Liver (tissue), 9 donors: Measurements from ENCODE around the gene HNRNPA1. TPM values are rescaled to one million over a fixed set of nuclear protein-coding genes. Genes with fewer than 3 reads are reported as not detected.

ENCODE experiments used
- DNase-seq: peaks from one replicate; pipeline ENCODE4 v3.0.0-alpha.2; 2017; ENCODE audit warnings: low spot score
- H3K27ac ChIP-seq, 2 donors: one replicate each; pipeline ENCODE4 v1.7.0; 2013; ENCODE audit warnings: inconsistent platforms in 2 of 2, low read length in 2 of 2, control low read depth in 1 of 2, low read depth in 1 of 2, mild to moderate bottlenecking in 1 of 2
- H3K27me3 ChIP-seq, 4 donors: one replicate each; pipeline versions ENCODE4 v1.6.1 to v1.7.0; 2013; ENCODE audit warnings: low read length in 3 of 4, inconsistent platforms in 1 of 4, mild to moderate bottlenecking in 1 of 4, moderate library complexity in 1 of 4; ENCODE audit not compliant: control insufficient read depth in 4 of 4, insufficient read depth in 4 of 4
- H3K36me3 ChIP-seq, 4 donors: one replicate each; pipeline versions ENCODE4 v1.6.1 to v1.7.0; 2013; ENCODE audit warnings: low read length in 3 of 4, mild to moderate bottlenecking in 3 of 4, low read depth in 1 of 4, moderate library complexity in 1 of 4; ENCODE audit not compliant: control insufficient read depth in 4 of 4, insufficient read depth in 3 of 4
- H3K4me1 ChIP-seq, 4 donors: one replicate each; pipeline versions ENCODE4 v1.6.1 to v1.7.0; 2013; ENCODE audit warnings: low read length in 3 of 4, mild to moderate bottlenecking in 3 of 4, moderate library complexity in 1 of 4; ENCODE audit not compliant: control insufficient read depth in 4 of 4, insufficient read depth in 4 of 4
- H3K4me3 ChIP-seq, 3 donors: one replicate each; pipeline versions ENCODE4 v1.6.1 to v1.7.0; 2013; ENCODE audit warnings: low read length in 3 of 3, control low read depth in 1 of 3, low read depth in 1 of 3, mild to moderate bottlenecking in 1 of 3
- H3K9ac ChIP-seq, 2 donors: one replicate each; pipeline ENCODE4 v1.7.0; 2013; ENCODE audit warnings: low read length in 2 of 2, mild to moderate bottlenecking in 2 of 2, moderate library complexity in 2 of 2, control low read depth in 1 of 2, low read depth in 1 of 2
- H3K9me3 ChIP-seq, 4 donors: one replicate each; pipeline versions ENCODE4 v1.6.1 to v1.7.0; 2013; ENCODE audit warnings: low read length in 3 of 4; ENCODE audit not compliant: control insufficient read depth in 4 of 4
- ATF3 ChIP-seq: IDR thresholded peaks from 2 replicates; pipeline ENCODE4 v1.6.1; 2016; ENCODE audit warnings: antibody characterized with exemption
- CTCF ChIP-seq: fragments of 150-350 bp; IDR thresholded peaks from 2 replicates; pipeline ENCODE4 v1.5.1; 2017; ENCODE audit warnings: improper control_type of control experiment, low read depth, low read length; ENCODE audit not compliant: missing input control
- EGR1 ChIP-seq, 2 donors: IDR thresholded peaks; 2 replicates each; pipeline ENCODE4 v1.6.1; 2016 to 2018; ENCODE audit warnings: antibody characterized with exemption in 2 of 2, low read depth in 2 of 2
- FOXA1 ChIP-seq: IDR thresholded peaks from 2 replicates; pipeline ENCODE4 v1.6.1; 2016; ENCODE audit warnings: antibody characterized with exemption
- FOXA2 ChIP-seq: IDR thresholded peaks from 2 replicates; pipeline ENCODE4 v1.6.1; 2016; ENCODE audit warnings: antibody characterized with exemption
- GABPA ChIP-seq, 2 donors: IDR thresholded peaks in 1 of 2; conservative IDR thresholded peaks in 1 of 2; 2 replicates each; pipeline ENCODE4 v1.6.1; 2016; ENCODE audit warnings: antibody characterized with exemption in 2 of 2, mild to moderate bottlenecking in 1 of 2, moderate library complexity in 1 of 2
- HNF4A ChIP-seq, 2 donors: conservative IDR thresholded peaks; 2 replicates each; pipeline ENCODE4 v1.6.1; 2016; ENCODE audit warnings: antibody characterized with exemption in 2 of 2, mild to moderate bottlenecking in 2 of 2
- HNF4G ChIP-seq: IDR thresholded peaks from 2 replicates; pipeline ENCODE4 v1.6.1; 2016; ENCODE audit warnings: antibody characterized with exemption
- JUND ChIP-seq, 2 donors: IDR thresholded peaks; 2 replicates each; pipeline ENCODE4 v1.6.1; 2016; ENCODE audit warnings: antibody characterized with exemption in 2 of 2
- MAX ChIP-seq: IDR thresholded peaks from 2 replicates; pipeline ENCODE4 v1.6.1; 2016; ENCODE audit warnings: antibody characterized with exemption
- NR2F2 ChIP-seq: IDR thresholded peaks from 2 replicates; pipeline ENCODE4 v1.6.1; 2016; ENCODE audit warnings: antibody characterized with exemption
- RAD21 ChIP-seq, 2 donors: IDR thresholded peaks; 2 replicates each; pipeline ENCODE4 v1.6.1; 2016; ENCODE audit warnings: antibody characterized with exemption in 2 of 2, mild to moderate bottlenecking in 2 of 2
- REST ChIP-seq: IDR thresholded peaks from 2 replicates; pipeline ENCODE4 v1.6.1; 2016; ENCODE audit warnings: antibody characterized with exemption, mild to moderate bottlenecking
- RXRA ChIP-seq, 2 donors: IDR thresholded peaks; 2 replicates each; pipeline ENCODE4 v1.6.1; 2017 to 2018; ENCODE audit warnings: antibody characterized with exemption in 2 of 2, mild to moderate bottlenecking in 1 of 2
- SP1 ChIP-seq: IDR thresholded peaks from 2 replicates; pipeline ENCODE4 v1.6.1; 2018; ENCODE audit warnings: antibody characterized with exemption, mild to moderate bottlenecking
- TAF1 ChIP-seq: conservative IDR thresholded peaks from 2 replicates; pipeline ENCODE4 v1.6.1; 2016; ENCODE audit warnings: antibody characterized with exemption, mild to moderate bottlenecking
- YY1 ChIP-seq: IDR thresholded peaks from 2 replicates; pipeline ENCODE4 v1.6.1; 2016; ENCODE audit warnings: antibody characterized with exemption, mild to moderate bottlenecking
- ZBTB33 ChIP-seq: IDR thresholded peaks from 2 replicates; pipeline ENCODE4 v1.6.1; 2016; ENCODE audit warnings: antibody characterized with exemption
- WGBS: extraction: QIAGEN DNeasy Blood & Tissue Kit; methylation state at CpG from one replicate; pipeline ENCODE4 v1.1.7; 2013; 5-methylcytosine and 5-hydroxymethylcytosine counted together
- polyA plus RNA-seq, 2 donors: library from polyadenylated mRNA; stranded (reverse) in 1 of 2; unstranded in 1 of 2; fragments of 200-250 nt in 1 of 2; fragments of >200 nt in 1 of 2; fragmentation: Nextera tagmentation in 1 of 2; extraction: Ambion mirVana in 1 of 2; gene quantifications; one replicate each; pipeline versions ENCODE4 v1.2.1 to v1.2.3, GENCODE V29; 2013 to 2015
- total RNA-seq, 2 donors: library from RNA; depleted of rRNA; stranded (reverse); fragments of >200 nt; gene quantifications; one replicate each; pipeline ENCODE4 v1.2.3, GENCODE V29; 2014
- donor health status: healthy.
- donor health status: healthy.
- donor health status: healthy.
- donor health status: healthy.
- donor health status: healthy.

The HNRNPA1 gene
- total and polyA plus RNA-seq, 4 donors, result 81.0 to 274 (median 205) TPM

- TF ChIP-seq MAX (no peak), HNF4A (conservative IDR thresholded peaks at IDR 0.05) (no peak), FOXA2 (no peak), GABPA (IDR thresholded peaks at IDR 0.05 in 1 of 2, conservative IDR thresholded peaks at IDR 0.05 in 1 of 2) (no peak), YY1 (no peak), CTCF (no peak), FOXA1 (no peak), ATF3 (no peak), JUND (IDR thresholded peaks at IDR 0.05) (no peak), RXRA (IDR thresholded peaks at IDR 0.05) (no peak), TAF1 (no peak), RAD21 (IDR thresholded peaks at IDR 0.05) (no peak), NR2F2 (no peak), EGR1 (IDR thresholded peaks at IDR 0.05; ENCODE audit: low read depth in 2 of 2) (no peak), HNF4G (no peak), ZBTB33 (no peak), REST (no peak), SP1 (no peak)
- H3K4me3 ChIP-seq, result no peak overlapping the region
- no peak for DNase-seq
- no peak overlapping the region for H3K9ac ChIP-seq
- 98% methylated on average over 2 of the region's 2 CpGs for WGBS
- no peak overlapping the region for H3K27ac ChIP-seq
- H3K36me3 ChIP-seq, result no peaks in the 10 kb centered on the region
- no peaks in the 10 kb centered on the region for H3K27me3 ChIP-seq
- no peaks in the 10 kb centered on the region for H3K4me1 ChIP-seq
- no peaks in the 10 kb centered on the region for H3K9me3 ChIP-seq
Observed at GRCh38 chr12:54232790-54233189, 47.7 kb upstream of the HNRNPA1 start.
